SK-N-SH treated with all-trans-retinoic acid at 6 μM for 48 hours (cell line): ENCODE data around the gene SSX2IP.

ENCODE experiments used
- ATAC-seq: fragments of 200-7000 bp; cut with Tn5 transposase; 3 replicates; pipeline ENCODE4 v1.9.1; 2020; ENCODE audit warnings: mild to moderate bottlenecking, moderate library complexity
- ARNTL ChIP-seq: fragments of 450-650 bp; formaldehyde crosslinking; IDR thresholded peaks from 2 replicates; pipeline ENCODE4 v1.5.0; 2020; ENCODE audit warnings: low read depth, mild to moderate bottlenecking, moderate library complexity, borderline replicate concordance
- BACH2 ChIP-seq: fragments of 250-450 bp; sonication (Bioruptor Pico); IDR thresholded peaks from 2 replicates; pipeline ENCODE4 v1.9.0; 2021; ENCODE audit warnings: mild to moderate bottlenecking, borderline replicate concordance
- CSDC2 ChIP-seq: fragments of 250-450 bp; sonication (Bioruptor Pico); IDR thresholded peaks from 2 replicates; pipeline ENCODE4 v1.5.0; 2020; ENCODE audit warnings: mild to moderate bottlenecking, moderate library complexity
- CSRNP3 ChIP-seq: fragments of 250-450 bp; sonication (Bioruptor Pico); IDR thresholded peaks from 2 replicates; pipeline ENCODE4 v1.5.1; 2021; ENCODE audit warnings: mild to moderate bottlenecking, moderate library complexity
- ESRRG ChIP-seq: fragments of 250-450 bp; sonication (Bioruptor Pico); IDR thresholded peaks from 2 replicates; pipeline ENCODE4 v1.6.1; 2021; ENCODE audit warnings: mild to moderate bottlenecking
- ISL1 ChIP-seq: fragments of 250-450 bp; sonication (Bioruptor Pico); IDR thresholded peaks from 2 replicates; pipeline ENCODE4 v2.1.2; 2022; ENCODE audit warnings: mild to moderate bottlenecking, moderate library complexity
- OSR1 ChIP-seq: fragments of 250-450 bp; sonication (Bioruptor Pico); IDR thresholded peaks from 2 replicates; pipeline ENCODE4 v1.8.0; 2022; ENCODE audit warnings: moderate library complexity, mild to moderate bottlenecking, inconsistent platforms
- PPARA ChIP-seq: fragments of 250-450 bp; sonication (Bioruptor Pico); IDR thresholded peaks from 2 replicates; pipeline ENCODE4 v1.5.0; 2020; ENCODE audit warnings: mild to moderate bottlenecking, borderline replicate concordance
- RARB ChIP-seq: fragments of 250-450 bp; sonication (Bioruptor Pico); IDR thresholded peaks from 2 replicates; pipeline ENCODE4 v1.8.0; 2021; ENCODE audit warnings: mild to moderate bottlenecking, moderate library complexity
- SNAI2 ChIP-seq: fragments of 250-450 bp; sonication (Bioruptor Pico); IDR thresholded peaks from 2 replicates; pipeline ENCODE4 v1.5.0; 2020; ENCODE audit warnings: mild to moderate bottlenecking, moderate library complexity
- TCF4 ChIP-seq: fragments of 250-450 bp; sonication (Bioruptor Pico); IDR thresholded peaks from 2 replicates; pipeline ENCODE4 v1.8.0; 2021; ENCODE audit warnings: mild to moderate bottlenecking, moderate library complexity, borderline replicate concordance
- ZC3H10 ChIP-seq: fragments of 250-450 bp; sonication (Bioruptor Pico); IDR thresholded peaks from 2 replicates; pipeline ENCODE4 v1.5.1; 2021; ENCODE audit warnings: mild to moderate bottlenecking, moderate library complexity
- ZFP30 ChIP-seq: fragments of 450-650 bp; formaldehyde crosslinking; IDR thresholded peaks from 2 replicates; pipeline ENCODE4 v1.5.0; 2022; ENCODE audit warnings: mild to moderate bottlenecking, moderate library complexity
- ZNF565 ChIP-seq: fragments of 450-650 bp; formaldehyde crosslinking; conservative IDR thresholded peaks from 2 replicates; pipeline ENCODE4 v1.5.0; 2020; ENCODE audit warnings: low read depth, mild to moderate bottlenecking, moderate library complexity
- ZNF70 ChIP-seq: fragments of 450-650 bp; formaldehyde crosslinking; IDR thresholded peaks from 2 replicates; pipeline ENCODE4 v1.5.0; 2020; ENCODE audit warnings: mild to moderate bottlenecking, moderate library complexity
- ZNF8 ChIP-seq: fragments of 450-650 bp; formaldehyde crosslinking; IDR thresholded peaks from 2 replicates; pipeline ENCODE4 v1.5.0; 2020; ENCODE audit warnings: mild to moderate bottlenecking, moderate library complexity
- TF ChIP-seq, protein P1 (sequence below): fragments of 250-450 bp; sonication (Bioruptor Pico); IDR thresholded peaks from 2 replicates; pipeline ENCODE4 v1.8.0; 2020; ENCODE audit warnings: mild to moderate bottlenecking, moderate library complexity, borderline replicate concordance
- TF ChIP-seq, protein P2 (sequence below): fragments of 250-450 bp; sonication (Bioruptor Pico); IDR thresholded peaks from 2 replicates; pipeline ENCODE4 v1.8.0; 2021; ENCODE audit warnings: low read depth, mild to moderate bottlenecking, moderate library complexity, borderline replicate concordance
- TF ChIP-seq, protein P3 (sequence below): fragments of 250-450 bp; sonication (Bioruptor Pico); IDR thresholded peaks from 2 replicates; pipeline ENCODE4 v1.5.1; 2020; ENCODE audit warnings: low read depth, mild to moderate bottlenecking, moderate library complexity

The SSX2IP gene

GRCh38 chr1:84704872-84705417 is 14.7 kb upstream of the SSX2IP start:
- no peak for TF ChIP-seq PPARA (CRISPR knock-in tag)
- TF ChIP-seq ISL1 (CRISPR knock-in tag): peak; percentile 65
- peak; percentile 47; the same call in 2 of the 3 replicates for ATAC-seq

DNA sequence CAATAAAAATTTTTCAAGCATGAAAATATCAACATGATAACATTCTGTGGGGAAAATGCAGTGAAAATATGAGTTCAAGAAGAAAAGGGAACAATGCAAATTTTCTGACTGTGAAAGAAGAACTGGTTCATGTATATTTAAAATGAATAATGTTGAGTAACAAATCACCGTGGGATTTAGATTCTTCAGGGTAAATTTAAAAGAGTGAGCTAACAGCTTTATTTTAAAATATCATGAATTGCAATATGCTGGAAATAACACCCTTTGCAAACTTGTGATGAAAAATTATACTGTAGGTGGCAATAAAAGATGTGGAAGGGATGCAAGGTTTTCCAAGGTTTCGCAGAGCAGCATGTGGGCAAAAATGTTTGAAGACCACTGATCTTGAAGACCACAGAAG is 13.2 kb upstream of the SSX2IP start:
- no peak for ATAC-seq
- no peak for TF ChIP-seq ZNF565 (CRISPR knock-in tag)
- TF ChIP-seq ZNF8 (CRISPR knock-in tag): no peak
- no peak for TF ChIP-seq CSDC2
- TF ChIP-seq PPARA (CRISPR knock-in tag): no peak
- TF ChIP-seq CSRNP3 (CRISPR knock-in tag): no peak
- no peak for TF ChIP-seq ZNF70 (CRISPR knock-in tag)
- TF ChIP-seq ZC3H10 (CRISPR knock-in tag): no peak
- no peak for TF ChIP-seq RARB

DNA sequence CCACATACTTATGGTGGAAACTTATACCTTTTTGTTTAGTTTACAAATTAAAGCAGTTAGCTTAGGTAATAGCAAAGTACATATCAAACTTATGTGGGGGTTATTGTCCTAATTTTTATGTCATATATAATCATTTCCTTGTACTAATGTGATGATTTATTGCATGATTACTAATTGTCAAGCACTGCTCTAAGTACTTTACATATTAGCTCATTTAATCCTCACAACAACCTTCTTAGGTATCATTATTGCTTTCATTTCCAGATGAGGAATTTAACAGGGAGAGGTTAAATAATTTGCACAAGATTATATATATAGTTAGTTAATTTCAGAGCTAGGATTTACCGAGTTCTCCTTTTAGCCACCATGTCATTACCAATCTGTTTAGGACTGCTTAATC is 11.9 kb upstream of the SSX2IP start:
- ATAC-seq: no peak
- TF ChIP-seq ARNTL: no peak
- TF ChIP-seq CSRNP3 (CRISPR knock-in tag): no peak

DNA sequence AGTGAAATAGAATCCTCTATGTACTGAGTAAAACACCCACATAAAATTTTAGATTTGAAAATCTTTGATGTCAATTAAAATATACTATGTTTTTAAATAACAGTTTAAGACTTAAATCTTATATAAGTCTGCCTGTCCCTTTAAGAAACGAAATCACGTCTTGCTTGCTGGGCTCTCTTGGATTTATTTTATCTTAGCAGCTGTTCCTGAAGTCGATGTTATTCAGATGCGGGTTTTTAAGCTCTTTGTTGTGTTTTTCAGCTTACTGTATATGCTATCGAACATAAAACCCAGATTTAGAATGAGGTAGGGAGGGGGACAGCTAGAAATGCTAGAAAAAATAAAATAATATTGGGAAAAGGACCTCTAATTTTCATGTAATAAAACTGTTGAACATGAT is 11.1 kb upstream of the SSX2IP start:
- ATAC-seq: no peak
- TF ChIP-seq BACH2 (CRISPR knock-in tag) (no peak), CSRNP3 (CRISPR knock-in tag) (no peak), ZNF70 (CRISPR knock-in tag) (no peak), CSDC2 (no peak), ZNF565 (CRISPR knock-in tag) (no peak), SNAI2 (no peak), PPARA (CRISPR knock-in tag) (no peak), ZNF8 (CRISPR knock-in tag) (no peak), ZFP30 (CRISPR knock-in tag) (no peak)
- TF ChIP-seq, protein P1, sequence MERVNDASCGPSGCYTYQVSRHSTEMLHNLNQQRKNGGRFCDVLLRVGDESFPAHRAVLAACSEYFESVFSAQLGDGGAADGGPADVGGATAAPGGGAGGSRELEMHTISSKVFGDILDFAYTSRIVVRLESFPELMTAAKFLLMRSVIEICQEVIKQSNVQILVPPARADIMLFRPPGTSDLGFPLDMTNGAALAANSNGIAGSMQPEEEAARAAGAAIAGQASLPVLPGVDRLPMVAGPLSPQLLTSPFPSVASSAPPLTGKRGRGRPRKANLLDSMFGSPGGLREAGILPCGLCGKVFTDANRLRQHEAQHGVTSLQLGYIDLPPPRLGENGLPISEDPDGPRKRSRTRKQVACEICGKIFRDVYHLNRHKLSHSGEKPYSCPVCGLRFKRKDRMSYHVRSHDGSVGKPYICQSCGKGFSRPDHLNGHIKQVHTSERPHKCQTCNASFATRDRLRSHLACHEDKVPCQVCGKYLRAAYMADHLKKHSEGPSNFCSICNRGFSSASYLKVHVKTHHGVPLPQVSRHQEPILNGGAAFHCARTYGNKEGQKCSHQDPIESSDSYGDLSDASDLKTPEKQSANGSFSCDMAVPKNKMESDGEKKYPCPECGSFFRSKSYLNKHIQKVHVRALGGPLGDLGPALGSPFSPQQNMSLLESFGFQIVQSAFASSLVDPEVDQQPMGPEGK (CRISPR knock-in tag): no peak
- TF ChIP-seq, protein P2, sequence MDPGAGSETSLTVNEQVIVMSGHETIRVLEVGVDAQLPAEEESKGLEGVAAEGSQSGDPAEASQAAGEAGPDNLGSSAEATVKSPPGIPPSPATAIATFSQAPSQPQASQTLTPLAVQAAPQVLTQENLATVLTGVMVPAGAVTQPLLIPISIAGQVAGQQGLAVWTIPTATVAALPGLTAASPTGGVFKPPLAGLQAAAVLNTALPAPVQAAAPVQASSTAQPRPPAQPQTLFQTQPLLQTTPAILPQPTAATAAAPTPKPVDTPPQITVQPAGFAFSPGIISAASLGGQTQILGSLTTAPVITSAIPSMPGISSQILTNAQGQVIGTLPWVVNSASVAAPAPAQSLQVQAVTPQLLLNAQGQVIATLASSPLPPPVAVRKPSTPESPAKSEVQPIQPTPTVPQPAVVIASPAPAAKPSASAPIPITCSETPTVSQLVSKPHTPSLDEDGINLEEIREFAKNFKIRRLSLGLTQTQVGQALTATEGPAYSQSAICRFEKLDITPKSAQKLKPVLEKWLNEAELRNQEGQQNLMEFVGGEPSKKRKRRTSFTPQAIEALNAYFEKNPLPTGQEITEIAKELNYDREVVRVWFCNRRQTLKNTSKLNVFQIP (CRISPR knock-in tag): no peak
- TF ChIP-seq, protein P3, sequence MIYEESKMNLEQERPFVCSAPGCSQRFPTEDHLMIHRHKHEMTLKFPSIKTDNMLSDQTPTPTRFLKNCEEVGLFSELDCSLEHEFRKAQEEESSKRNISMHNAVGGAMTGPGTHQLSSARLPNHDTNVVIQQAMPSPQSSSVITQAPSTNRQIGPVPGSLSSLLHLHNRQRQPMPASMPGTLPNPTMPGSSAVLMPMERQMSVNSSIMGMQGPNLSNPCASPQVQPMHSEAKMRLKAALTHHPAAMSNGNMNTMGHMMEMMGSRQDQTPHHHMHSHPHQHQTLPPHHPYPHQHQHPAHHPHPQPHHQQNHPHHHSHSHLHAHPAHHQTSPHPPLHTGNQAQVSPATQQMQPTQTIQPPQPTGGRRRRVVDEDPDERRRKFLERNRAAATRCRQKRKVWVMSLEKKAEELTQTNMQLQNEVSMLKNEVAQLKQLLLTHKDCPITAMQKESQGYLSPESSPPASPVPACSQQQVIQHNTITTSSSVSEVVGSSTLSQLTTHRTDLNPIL (CRISPR knock-in tag): no peak

DNA sequence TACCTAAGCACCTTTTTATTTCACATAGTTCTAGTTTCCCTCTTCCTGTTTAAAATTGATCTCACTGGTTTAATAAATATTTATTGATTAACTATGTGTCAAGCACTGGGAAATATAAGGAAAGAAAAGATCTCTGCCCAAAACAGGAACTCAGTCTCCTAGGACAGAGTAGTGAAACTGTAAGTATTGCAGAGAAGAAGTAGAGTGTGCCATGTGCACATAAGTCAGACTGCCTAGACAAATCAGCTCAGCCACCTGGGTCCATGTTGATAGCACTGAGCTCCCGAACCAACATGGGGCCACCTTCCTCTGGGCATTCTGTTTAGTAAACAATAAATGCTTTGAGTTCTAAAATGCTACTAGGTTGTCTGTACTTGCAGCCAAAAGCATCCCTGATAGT is 9.8 kb upstream of the SSX2IP start:
- no peak for ATAC-seq
- TF ChIP-seq OSR1 (CRISPR knock-in tag): no peak
- TF ChIP-seq, protein P2 (CRISPR knock-in tag): no peak
- TF ChIP-seq, protein P1 (CRISPR knock-in tag): no peak
- TF ChIP-seq ARNTL: no peak
- no peak for TF ChIP-seq ESRRG
- no peak for TF ChIP-seq ZNF70 (CRISPR knock-in tag)
- no peak for TF ChIP-seq ZNF8 (CRISPR knock-in tag)
- no peak for TF ChIP-seq ZNF565 (CRISPR knock-in tag)
- TF ChIP-seq TCF4 (CRISPR knock-in tag): no peak
- no peak for TF ChIP-seq BACH2 (CRISPR knock-in tag)
